HG02943 (cell line): ENCODE results near the gene CD200R1L.
"Not testable (repeated sequence)": the region's sequence is repeated elsewhere in the genome, so short reads cannot be mapped to it uniquely, and the experiment has no call there.

Source experiments
- ATAC-seq: cut with Tn5 transposase; IDR thresholded peaks from one replicate; pipeline ENCODE4 v1.9.1; 2021; ENCODE audit warnings: mild to moderate bottlenecking, low read depth, moderate library complexity; ENCODE audit not compliant: unreplicated experiment

CD200R1L gene

GRCh38 chr3:112846764-112847163 is at the start of gene CD200R1L:
Gene CD200R1L, minus strand, starts transcription at chr3:112846864. Its CDS starts 17,497 bp downstream, at chr3:112829367.
- ATAC-seq: no peak

- no peak for ATAC-seq
These were observed 47.6 kb upstream of the CD200R1L start for GRCh38 chr3:112894258-112894657.

- no peak for ATAC-seq
These were observed 42.7 kb upstream of the CD200R1L start for GRCh38 chr3:112889357-112889756.

GRCh38 chr3:112888381-112889085 is 41.9 kb upstream of the CD200R1L start:
- no peak for ATAC-seq

GRCh38 chr3:112884678-112885290 is 38.1 kb upstream of the CD200R1L start:
- no peak for ATAC-seq

- ATAC-seq: no peak
These were observed 35.2 kb upstream of the CD200R1L start for GRCh38 chr3:112881891-112882290.

GRCh38 chr3:112875561-112875960 is 28.9 kb upstream of the CD200R1L start:
- no peak for ATAC-seq

GRCh38 chr3:112874725-112875124 is 28.1 kb upstream of the CD200R1L start:
- no peak for ATAC-seq

GRCh38 chr3:112873632-112874031 is 27.0 kb upstream of the CD200R1L start:
- no peak for ATAC-seq

GRCh38 chr3:112871735-112872134 is 25.1 kb upstream of the CD200R1L start:
- no peak for ATAC-seq

- ATAC-seq: no peak
These were observed 19.1 kb upstream of the CD200R1L start for GRCh38 chr3:112865757-112866156.

GRCh38 chr3:112860898-112861297 is 14.2 kb upstream of the CD200R1L start:
- ATAC-seq: no peak

- ATAC-seq: no peak
These were observed 11.9 kb upstream of the CD200R1L start for GRCh38 chr3:112858410-112859069.

- ATAC-seq: no peak
These were observed 10.9 kb upstream of the CD200R1L start for GRCh38 chr3:112857526-112857925.

GRCh38 chr3:112856537-112856936 is 9.9 kb upstream of the CD200R1L start:
- no peak for ATAC-seq

GRCh38 chr3:112855883-112856282 is 9.2 kb upstream of the CD200R1L start:
- no peak for ATAC-seq

- ATAC-seq: not testable (repeated sequence)
These were observed 8.4 kb upstream of the CD200R1L start for GRCh38 chr3:112855074-112855473.

GRCh38 chr3:112848196-112848595 is 1.5 kb upstream of the CD200R1L start:
- no peak for ATAC-seq

GRCh38 chr3:112847692-112848091 is 1.0 kb upstream of the CD200R1L start:
- ATAC-seq: peak; percentile 97

GRCh38 chr3:112845772-112846171 is 892 bp downstream of the CD200R1L start:
- ATAC-seq: no peak

GRCh38 chr3:112829046-112829445 is 17.6 kb downstream of the CD200R1L start:
- no peak for ATAC-seq
